HepG2 (cell line): ENCODE measurements around the gene CSTPP1. TPM values are rescaled to one million over a fixed set of nuclear protein-coding genes. Genes with fewer than 3 reads are reported as not detected.

Source experiments
- ATAC-seq: fragments of 200-7000 bp; cut with Tn5 transposase; 3 replicates; pipeline ENCODE4 v1.9.1; 2020; ENCODE audit warnings: mild to moderate bottlenecking, moderate library complexity
- BruUV-seq: library from RNA; stranded (reverse); fragments of 400-500 nt; replicated peaks from 2 replicates; lab custom pipeline; 2021; lab: Mats Ljungman, UMichigan
- CTCF ChIA-PET: fragments of 300-600 bp; formaldehyde crosslinking; extraction: SDS; loops from one replicate; lab custom pipeline; 2021; ENCODE audit warnings: low total read pairs, inconsistent platforms, low intra/inter-chr PET ratio; lab: Yijun Ruan, JAX
- POLR2A ChIA-PET: fragments of 350-600 bp; sonication (Branson Sonifier 250); formaldehyde crosslinking; loops from one replicate; lab custom pipeline; 2020; ENCODE audit warnings: antibody characterized with exemption, inconsistent platforms; lab: Yijun Ruan, JAX
- DNase-seq: peaks from one replicate; pipeline ENCODE4 v3.0.0-alpha.2; 2015; ENCODE audit warnings: low spot score
- FAIRE-seq: peaks from 3 replicates; lab custom pipeline; 2011; peaks lifted over from hg19 to GRCh38; lab: Jason Lieb, UNC
- H2AFZ ChIP-seq: one replicate; pipeline ENCODE4 v1.6.1; 2011; ENCODE audit warnings: low read length, inconsistent platforms
- H3K27ac ChIP-seq: fragments of 300-600 bp; 3 replicates; pipeline ENCODE4 v1.8.0; 2011; ENCODE audit warnings: mixed run types, mild to moderate bottlenecking, mixed read lengths, low read length, inconsistent platforms; ENCODE audit not compliant: insufficient read depth; ENCODE audit errors: extremely low read length
- H3K27me3 ChIP-seq, 2 experiments: fragments of 200-600 bp in 1 of 2; 2 replicates in 1 of 2; 3 replicates in 1 of 2; pipeline versions ENCODE4 v1.6.0 to v1.8.0; 2011; ENCODE audit warnings: low read length in 2 of 2, mild to moderate bottlenecking in 2 of 2, moderate library complexity in 2 of 2, inconsistent platforms in 1 of 2; ENCODE audit not compliant: insufficient read depth in 2 of 2, control insufficient read depth in 1 of 2
- H3K36me3 ChIP-seq, 2 experiments: fragments of 200-600 bp in 1 of 2; replicated peaks in 1 of 2; 2 replicates in 1 of 2; 3 replicates in 1 of 2; pipeline versions ENCODE4 v1.5.1 to v1.8.0; 2011; ENCODE audit warnings: low read length in 2 of 2, inconsistent platforms in 1 of 2; ENCODE audit not compliant: insufficient read depth in 2 of 2, control insufficient read depth in 1 of 2
- H3K4me1 ChIP-seq: 2 replicates; pipeline ENCODE4 v1.5.1; 2012; ENCODE audit warnings: low read length, inconsistent platforms; ENCODE audit not compliant: insufficient read depth
- H3K4me2 ChIP-seq: 2 replicates; pipeline ENCODE4 v1.6.0; 2011; ENCODE audit warnings: low read depth, low read length, inconsistent platforms
- H3K4me3 ChIP-seq, 3 experiments: fragments of 200-600 bp in 1 of 3; sonication (generic), shearing (Covaris generic) in 1 of 3; replicated peaks in 1 of 3; 2 replicates each; pipeline ENCODE4 v1.5.1; 2011 to 2016; ENCODE audit warnings: low read length in 3 of 3, inconsistent platforms in 2 of 3, low read depth in 2 of 3, mild to moderate bottlenecking in 2 of 3, control low read depth in 1 of 3, mixed read lengths in 1 of 3; ENCODE audit not compliant: insufficient read depth in 1 of 3
- H3K79me2 ChIP-seq: one replicate; pipeline ENCODE4 v1.6.1; 2011; ENCODE audit warnings: low read length, inconsistent platforms; ENCODE audit not compliant: insufficient read depth
- H3K9ac ChIP-seq: 2 replicates; pipeline ENCODE4 v1.6.0; 2011; ENCODE audit warnings: mild to moderate bottlenecking, low read depth, low read length, inconsistent platforms; ENCODE audit not compliant: insufficient read depth
- H3K9me3 ChIP-seq: 2 replicates; pipeline ENCODE4 v1.5.1; 2012; ENCODE audit warnings: mild to moderate bottlenecking, low read length
- H4K20me1 ChIP-seq: 2 replicates; pipeline ENCODE4 v1.6.0; 2011; ENCODE audit warnings: inconsistent platforms, mild to moderate bottlenecking, low read length, moderate library complexity; ENCODE audit not compliant: insufficient read depth
- CEBPB ChIP-seq: IDR thresholded peaks from 2 replicates; pipeline ENCODE4 v1.6.1; 2011; ENCODE audit warnings: low read depth, low read length, improper control_type of control experiment, borderline replicate concordance
- EEA1 ChIP-seq: sonication (generic); formaldehyde crosslinking; IDR thresholded peaks from 2 replicates; pipeline ENCODE4 v1.5.1; 2020; ENCODE audit warnings: mild to moderate bottlenecking, missing genetic modification reagents, borderline replicate concordance
- FOXK1 ChIP-seq: sonication (generic); formaldehyde crosslinking; IDR thresholded peaks from 2 replicates; pipeline ENCODE4 v1.4.0; 2020; ENCODE audit warnings: low read depth, missing genetic modification reagents, borderline replicate concordance
- MAFK ChIP-seq, 2 experiments: IDR thresholded peaks in 1 of 2; conservative IDR thresholded peaks in 1 of 2; 2 replicates each; pipeline ENCODE4 v1.6.1; 2011; ENCODE audit warnings: improper control_type of control experiment in 2 of 2, low read length in 2 of 2
- NFE2 ChIP-seq: sonication (generic); formaldehyde crosslinking; IDR thresholded peaks from 2 replicates; pipeline ENCODE4 v1.4.0; 2020; ENCODE audit warnings: missing genetic modification reagents
- ZNF570 ChIP-seq: sonication (generic); formaldehyde crosslinking; IDR thresholded peaks from 2 replicates; pipeline ENCODE4 v1.4.0; 2020; ENCODE audit warnings: mild to moderate bottlenecking, missing genetic modification reagents, borderline replicate concordance
- ZNF615 ChIP-seq: sonication (generic); formaldehyde crosslinking; IDR thresholded peaks from 2 replicates; pipeline ENCODE4 v1.5.0; 2020; ENCODE audit warnings: mild to moderate bottlenecking, missing genetic modification reagents, borderline replicate concordance
- WGBS: methylation state at CpG from one replicate; pipeline ENCODE4 v1.1.6; 2017; ENCODE audit warnings: low lambda C conversion rate; 5-methylcytosine and 5-hydroxymethylcytosine counted together
- in situ Hi-C: cut with HindIII; loops from 2 replicates; pipeline ENCODE4 v1.10.0; 2017; ENCODE audit warnings: low pct_unique_long_range_greater_than_20kb; ENCODE audit not compliant: extremely low pct_ligation_motif_present
- intact Hi-C: fragments of 100-400 bp; cut with micrococcal nuclease; formaldehyde crosslinking; loops from one replicate; pipeline ENCODE4 v1.10.0; 2022; ENCODE audit not compliant: unreplicated experiment
- polyA plus RNA-seq, 8 experiments: library from polyadenylated mRNA; depleted of rRNA in 3 of 8; stranded (reverse) in 7 of 8; unstranded in 1 of 8; fragments of >200 nt; fragmentation: Illumina TruSeq in 4 of 8; extraction: Trizol in 4 of 8; gene quantifications; 2 replicates each; pipeline versions ENCODE4 v1.2.1 to v1.2.3, GENCODE V29; 2011 to 2016; ENCODE audit warnings: low read depth in 4 of 8, missing spikeins in 1 of 8, mixed read lengths in 1 of 8; ENCODE audit not compliant: insufficient read depth in 1 of 8
- total RNA-seq, 5 experiments: library from RNA; depleted of rRNA; stranded (reverse); fragments of >200 nt; fragmentation: Illumina TruSeq; extraction: Trizol; gene quantifications; 2 replicates each; pipeline ENCODE4 v1.2.3, GENCODE V29; 2016; ENCODE audit warnings: low read depth in 1 of 5
- TF ChIP-seq, protein P1 (sequence below): sonication (generic); formaldehyde crosslinking; IDR thresholded peaks from 2 replicates; pipeline ENCODE4 v1.5.0; 2020; ENCODE audit warnings: mild to moderate bottlenecking, missing genetic modification reagents
- TF ChIP-seq, protein P2 (sequence below): sonication (generic); formaldehyde crosslinking; IDR thresholded peaks from 2 replicates; pipeline ENCODE4 v1.4.0; 2020; ENCODE audit warnings: mild to moderate bottlenecking, missing genetic modification reagents

Gene CSTPP1
- total and polyA plus RNA-seq, 2 of the 13 experiments (the other 11 are each of a cell fraction or from before 2014, with no cell fraction given) = 12.3 to 14.6 TPM

DNA sequence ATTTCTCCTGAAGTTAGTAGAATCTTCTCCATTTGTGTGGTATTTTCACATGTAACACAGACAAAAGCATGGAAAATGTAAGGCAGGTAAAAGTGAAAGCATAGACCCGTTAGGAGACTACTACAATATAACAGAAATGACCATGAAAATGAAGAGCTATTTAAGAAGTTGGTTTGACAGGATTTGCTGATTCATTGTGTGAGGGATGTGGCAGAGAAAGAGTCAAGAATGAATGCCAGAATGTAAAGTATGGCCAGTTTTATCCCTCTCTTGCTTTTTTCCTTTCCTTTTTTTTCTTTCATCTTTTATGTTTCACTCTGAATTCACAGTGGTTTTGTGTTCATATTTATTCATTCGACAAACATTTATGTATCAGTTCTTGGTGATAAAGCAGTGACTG, 124.2 kb downstream of the CSTPP1 start:
- Histone ChIP-seq H3K27ac (no peak overlapping the region), H3K79me2 (no peaks in the 10 kb centered on the region), H4K20me1 (no peaks in the 10 kb centered on the region), H3K36me3 (0 out of 5 replicates have a peak, but pooled peaks cover 0 to 3% of the 10 kb centered on the region in 2 experiments), H3K4me3 (no peak overlapping the region), H2AFZ (no peak overlapping the region), H3K27me3 (no peaks in the 10 kb centered on the region), H3K9ac (no peak overlapping the region), H3K4me1 (peaks cover 11% of the 10 kb centered on the region), H3K4me2 (no peak overlapping the region), H3K9me3 (no peaks in the 10 kb centered on the region)
- FAIRE-seq (no peak), ATAC-seq (no peak), DNase-seq (no peak)
- CTCF ChIA-PET = no interaction called here
- intact Hi-C loops (loop anchor here (5.0 to 10.0 kb wide), 2 partner anchors 54 to 241 kb away; no protein-coding TSS in a partner anchor), in situ Hi-C loops (no loop called here)
- no TSS peak for BruUV-seq
- TF ChIP-seq ZNF615 (CRISPR knock-in tag) (no peak), NFE2 (CRISPR knock-in tag) (peak; percentile 34; the same call in 1 of the 2 replicates)
- TF ChIP-seq, protein P1, sequence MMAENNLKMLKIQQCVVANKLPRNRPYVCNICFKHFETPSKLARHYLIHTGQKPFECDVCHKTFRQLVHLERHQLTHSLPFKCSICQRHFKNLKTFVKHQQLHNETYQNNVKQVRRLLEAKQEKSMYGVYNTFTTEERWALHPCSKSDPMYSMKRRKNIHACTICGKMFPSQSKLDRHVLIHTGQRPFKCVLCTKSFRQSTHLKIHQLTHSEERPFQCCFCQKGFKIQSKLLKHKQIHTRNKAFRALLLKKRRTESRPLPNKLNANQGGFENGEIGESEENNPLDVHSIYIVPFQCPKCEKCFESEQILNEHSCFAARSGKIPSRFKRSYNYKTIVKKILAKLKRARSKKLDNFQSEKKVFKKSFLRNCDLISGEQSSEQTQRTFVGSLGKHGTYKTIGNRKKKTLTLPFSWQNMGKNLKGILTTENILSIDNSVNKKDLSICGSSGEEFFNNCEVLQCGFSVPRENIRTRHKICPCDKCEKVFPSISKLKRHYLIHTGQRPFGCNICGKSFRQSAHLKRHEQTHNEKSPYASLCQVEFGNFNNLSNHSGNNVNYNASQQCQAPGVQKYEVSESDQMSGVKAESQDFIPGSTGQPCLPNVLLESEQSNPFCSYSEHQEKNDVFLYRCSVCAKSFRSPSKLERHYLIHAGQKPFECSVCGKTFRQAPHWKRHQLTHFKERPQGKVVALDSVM (CRISPR knock-in tag) = no peak
- POLR2A ChIA-PET = no interaction called here
- 86% methylated on average over 2 of the region's 2 CpGs for WGBS

DNA sequence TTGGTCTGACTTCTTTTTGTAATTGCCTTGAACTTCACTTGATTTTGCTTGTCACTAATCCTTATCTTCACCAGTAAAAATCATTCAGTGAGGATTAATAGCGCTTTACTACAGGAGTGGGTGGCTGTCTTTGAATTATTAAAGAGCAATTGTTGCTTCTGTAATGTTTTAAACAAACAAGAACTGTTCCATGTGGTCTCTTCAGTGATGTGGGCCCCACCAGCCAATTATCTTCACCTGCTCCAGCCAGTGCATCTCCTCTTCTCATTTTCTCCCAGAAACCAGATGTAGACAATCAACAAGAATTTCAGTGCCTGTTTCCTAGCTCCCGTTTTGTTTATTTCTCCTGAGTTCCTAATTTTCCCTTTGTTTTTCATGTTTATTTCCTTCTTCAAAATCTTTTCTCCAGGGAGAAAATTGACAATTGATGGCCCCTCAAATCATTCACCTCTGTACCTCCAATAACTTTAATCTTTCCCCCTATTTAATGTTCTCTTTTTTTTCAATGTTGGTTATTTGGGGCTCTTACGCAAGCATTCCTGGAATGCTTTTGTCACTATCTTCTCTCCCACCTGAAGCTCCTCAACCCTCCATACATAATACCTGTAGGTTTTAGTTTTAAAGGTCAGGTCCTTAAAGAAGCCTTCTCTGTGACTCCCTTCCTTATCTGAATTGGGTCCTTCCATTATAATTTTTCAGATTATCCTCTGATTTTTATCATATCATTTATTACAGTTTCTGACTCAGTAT, 125.0 kb downstream of the CSTPP1 start:
- Histone ChIP-seq H3K79me2 (no peaks in the 10 kb centered on the region), H3K9ac (no peak overlapping the region), H3K4me1 (peaks cover 7% of the 10 kb centered on the region; the same call in 1 of the 2 replicates), H4K20me1 (no peaks in the 10 kb centered on the region), H2AFZ (no peak overlapping the region), H3K4me2 (no peak overlapping the region), H3K9me3 (no peaks in the 10 kb centered on the region), H3K27ac (no peak overlapping the region), H3K4me3 (no peak overlapping the region), H3K36me3 (0 out of 5 replicates have a peak, but pooled peaks cover 0 to 3% of the 10 kb centered on the region in 2 experiments), H3K27me3 (no peaks in the 10 kb centered on the region)
- WGBS = 98% methylated on average over 3 of the region's 3 CpGs
- FAIRE-seq = no peak
- in situ Hi-C loops (no loop called here), intact Hi-C loops (loop anchor here (5.0 to 10.0 kb wide), 2 partner anchors 53 to 241 kb away; no protein-coding TSS in a partner anchor)
- no peak for ATAC-seq
- no peak for DNase-seq
- CTCF ChIA-PET = no interaction called here
- POLR2A ChIA-PET = no interaction called here
- BruUV-seq = no TSS peak
- TF ChIP-seq EEA1 (CRISPR knock-in tag) (no peak), FOXK1 (CRISPR knock-in tag) (no peak), ZNF570 (CRISPR knock-in tag) (no peak), MAFK (conservative IDR thresholded peaks at IDR 0.05 in 1 of 2, IDR thresholded peaks at IDR 0.05 in 1 of 2; ENCODE audit: low read length in 2 of 2) (no peak), CEBPB (peak; percentile 7; the same call in 1 of the 2 replicates)
- TF ChIP-seq, protein P2, sequence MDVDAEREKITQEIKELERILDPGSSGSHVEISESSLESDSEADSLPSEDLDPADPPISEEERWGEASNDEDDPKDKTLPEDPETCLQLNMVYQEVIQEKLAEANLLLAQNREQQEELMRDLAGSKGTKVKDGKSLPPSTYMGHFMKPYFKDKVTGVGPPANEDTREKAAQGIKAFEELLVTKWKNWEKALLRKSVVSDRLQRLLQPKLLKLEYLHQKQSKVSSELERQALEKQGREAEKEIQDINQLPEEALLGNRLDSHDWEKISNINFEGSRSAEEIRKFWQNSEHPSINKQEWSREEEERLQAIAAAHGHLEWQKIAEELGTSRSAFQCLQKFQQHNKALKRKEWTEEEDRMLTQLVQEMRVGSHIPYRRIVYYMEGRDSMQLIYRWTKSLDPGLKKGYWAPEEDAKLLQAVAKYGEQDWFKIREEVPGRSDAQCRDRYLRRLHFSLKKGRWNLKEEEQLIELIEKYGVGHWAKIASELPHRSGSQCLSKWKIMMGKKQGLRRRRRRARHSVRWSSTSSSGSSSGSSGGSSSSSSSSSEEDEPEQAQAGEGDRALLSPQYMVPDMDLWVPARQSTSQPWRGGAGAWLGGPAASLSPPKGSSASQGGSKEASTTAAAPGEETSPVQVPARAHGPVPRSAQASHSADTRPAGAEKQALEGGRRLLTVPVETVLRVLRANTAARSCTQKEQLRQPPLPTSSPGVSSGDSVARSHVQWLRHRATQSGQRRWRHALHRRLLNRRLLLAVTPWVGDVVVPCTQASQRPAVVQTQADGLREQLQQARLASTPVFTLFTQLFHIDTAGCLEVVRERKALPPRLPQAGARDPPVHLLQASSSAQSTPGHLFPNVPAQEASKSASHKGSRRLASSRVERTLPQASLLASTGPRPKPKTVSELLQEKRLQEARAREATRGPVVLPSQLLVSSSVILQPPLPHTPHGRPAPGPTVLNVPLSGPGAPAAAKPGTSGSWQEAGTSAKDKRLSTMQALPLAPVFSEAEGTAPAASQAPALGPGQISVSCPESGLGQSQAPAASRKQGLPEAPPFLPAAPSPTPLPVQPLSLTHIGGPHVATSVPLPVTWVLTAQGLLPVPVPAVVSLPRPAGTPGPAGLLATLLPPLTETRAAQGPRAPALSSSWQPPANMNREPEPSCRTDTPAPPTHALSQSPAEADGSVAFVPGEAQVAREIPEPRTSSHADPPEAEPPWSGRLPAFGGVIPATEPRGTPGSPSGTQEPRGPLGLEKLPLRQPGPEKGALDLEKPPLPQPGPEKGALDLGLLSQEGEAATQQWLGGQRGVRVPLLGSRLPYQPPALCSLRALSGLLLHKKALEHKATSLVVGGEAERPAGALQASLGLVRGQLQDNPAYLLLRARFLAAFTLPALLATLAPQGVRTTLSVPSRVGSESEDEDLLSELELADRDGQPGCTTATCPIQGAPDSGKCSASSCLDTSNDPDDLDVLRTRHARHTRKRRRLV (CRISPR knock-in tag) = no peak
